Stimulated activated CD4-positive, alpha-beta T cell treated with anti-CD3 and anti-CD28 coated beads, Interleukin-15, amount 100 ng/mL, for 1 hour (primary cell): ENCODE measurements around the gene ATP5ME.
"Not testable (repeated sequence)": the region's sequence is repeated elsewhere in the genome, so short reads cannot be mapped to it uniquely, and the experiment has no call there.

Experiments
- DNase-seq, 2 donors: peaks; one replicate each; pipeline ENCODE4 v3.0.0-alpha.2; 2020; ENCODE audit warnings: low read depth in 1 of 2, low spot score in 1 of 2

ATP5ME gene

DNA sequence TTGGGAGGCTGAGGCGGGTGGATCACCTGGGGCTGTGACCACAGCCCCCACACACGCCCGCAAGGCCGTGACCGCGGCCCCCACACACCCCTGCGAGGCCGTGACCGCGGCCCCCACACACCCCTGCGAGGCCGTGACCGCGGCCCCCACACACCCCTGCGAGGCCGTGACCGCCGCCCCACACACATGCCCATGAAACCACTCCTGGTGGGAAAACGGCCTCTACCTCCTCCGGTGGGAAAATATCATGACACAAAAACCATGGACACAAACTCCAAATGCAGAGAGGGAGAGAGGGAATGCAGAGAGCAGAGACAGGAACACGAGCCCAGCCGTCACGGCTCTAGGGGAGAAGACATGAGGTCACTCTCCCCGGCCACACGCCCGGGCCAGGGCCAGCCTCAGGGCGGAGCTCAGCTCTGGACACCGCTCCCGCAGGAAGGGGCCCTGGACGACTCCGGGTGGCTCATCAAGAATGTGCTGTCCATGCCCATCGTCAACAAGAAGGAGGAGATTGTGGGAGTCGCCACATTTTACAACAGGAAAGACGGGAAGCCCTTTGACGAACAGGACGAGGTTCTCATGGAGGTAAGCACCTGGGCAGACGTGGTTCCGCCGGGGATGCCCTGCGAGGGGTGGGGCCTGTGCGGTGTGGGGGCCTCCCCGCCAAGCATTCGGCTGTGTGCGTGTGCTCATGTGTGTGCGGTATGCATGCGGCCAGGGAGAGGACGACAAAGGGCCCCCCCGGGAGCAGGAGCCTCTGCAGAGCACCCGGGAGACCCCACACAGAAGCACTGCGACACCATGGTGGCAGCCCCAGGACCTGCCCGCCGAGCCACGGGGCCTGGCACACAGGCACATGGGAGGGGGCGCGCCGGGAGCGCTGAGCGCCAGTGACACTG is 17.4 kb downstream of the ATP5ME start:
- DNase-seq, result no peak

DNA sequence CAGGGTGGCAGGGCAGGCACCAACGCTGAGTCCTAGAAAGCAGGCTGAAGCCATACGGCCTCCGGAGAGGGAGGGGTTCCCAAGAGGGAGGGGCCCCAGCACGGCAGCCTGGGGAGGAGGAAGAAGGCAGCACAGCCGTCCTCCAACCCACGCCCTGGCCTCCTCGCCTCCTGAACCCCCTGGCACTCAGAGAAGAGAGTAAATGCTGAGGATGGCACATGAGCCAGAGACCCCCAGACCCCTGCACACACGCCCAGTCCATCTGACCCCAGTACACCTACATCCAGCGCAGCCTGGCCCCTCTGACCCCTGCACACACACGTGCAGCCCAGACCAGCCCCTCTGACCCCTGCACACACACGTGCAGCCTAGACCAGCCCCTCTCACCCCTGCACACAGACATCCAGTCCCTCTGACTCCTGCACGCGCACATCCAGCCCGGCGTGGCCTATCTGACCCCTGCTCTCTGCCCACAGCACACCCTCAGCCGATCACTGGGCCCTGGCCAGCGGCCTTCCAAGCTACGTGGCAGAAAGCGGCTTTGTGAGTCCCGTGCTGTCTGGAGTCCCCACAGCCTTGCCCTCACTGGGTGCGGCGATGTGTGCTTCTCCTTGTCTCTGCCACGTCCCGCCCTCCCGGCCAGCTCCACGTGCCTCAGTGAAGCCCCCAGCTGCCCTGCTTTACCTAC is 18.5 kb downstream of the ATP5ME start:
- DNase-seq, result no peak

DNA sequence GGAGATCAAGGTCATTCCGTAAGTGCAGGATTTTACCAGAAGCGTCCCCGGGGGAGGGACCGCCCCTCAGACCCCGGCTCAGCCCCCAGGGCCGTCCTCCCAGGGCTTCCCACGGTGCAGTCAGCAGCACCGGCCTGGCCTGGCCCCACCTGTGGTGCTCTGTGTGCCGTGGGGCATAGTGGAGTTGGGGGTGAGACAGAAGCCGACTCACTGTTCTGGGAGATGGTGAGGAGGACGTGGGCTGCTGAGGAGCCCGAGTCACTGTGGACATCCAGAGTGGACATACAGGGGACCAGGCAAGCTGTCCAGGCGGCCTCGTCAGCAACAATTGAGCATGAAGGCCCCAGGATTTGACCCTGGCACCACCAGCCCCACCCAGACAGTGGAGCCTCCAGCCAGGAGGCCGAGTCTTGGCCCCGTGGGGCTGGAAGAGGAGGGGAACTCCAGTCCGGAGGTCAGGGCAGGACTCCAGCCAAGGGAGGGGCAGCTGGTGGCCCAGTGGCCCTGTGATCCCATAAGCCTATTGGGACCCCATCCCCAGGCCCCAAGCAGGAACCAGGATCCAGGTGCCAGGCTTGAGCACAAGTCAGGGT is 19.1 kb downstream of the ATP5ME start:
- no peak for DNase-seq

DNA sequence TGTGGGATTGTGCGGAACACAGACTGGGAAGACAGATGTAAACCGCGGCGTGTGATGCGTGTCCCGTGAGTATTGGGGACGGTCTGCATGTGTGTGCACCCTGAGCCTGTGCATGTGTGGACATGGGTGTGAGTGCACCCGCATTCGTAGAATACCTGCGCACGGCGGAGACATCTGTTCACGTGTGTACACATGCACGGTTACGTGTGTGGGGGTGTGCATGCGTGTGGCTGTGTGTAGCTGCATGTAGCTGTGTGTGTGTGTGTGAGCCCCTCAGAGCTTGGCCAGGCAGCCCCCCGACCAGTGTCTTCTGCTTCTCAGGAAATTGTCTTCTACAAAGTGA is 19.6 kb downstream of the ATP5ME start:
- DNase-seq, result no peak

DNA sequence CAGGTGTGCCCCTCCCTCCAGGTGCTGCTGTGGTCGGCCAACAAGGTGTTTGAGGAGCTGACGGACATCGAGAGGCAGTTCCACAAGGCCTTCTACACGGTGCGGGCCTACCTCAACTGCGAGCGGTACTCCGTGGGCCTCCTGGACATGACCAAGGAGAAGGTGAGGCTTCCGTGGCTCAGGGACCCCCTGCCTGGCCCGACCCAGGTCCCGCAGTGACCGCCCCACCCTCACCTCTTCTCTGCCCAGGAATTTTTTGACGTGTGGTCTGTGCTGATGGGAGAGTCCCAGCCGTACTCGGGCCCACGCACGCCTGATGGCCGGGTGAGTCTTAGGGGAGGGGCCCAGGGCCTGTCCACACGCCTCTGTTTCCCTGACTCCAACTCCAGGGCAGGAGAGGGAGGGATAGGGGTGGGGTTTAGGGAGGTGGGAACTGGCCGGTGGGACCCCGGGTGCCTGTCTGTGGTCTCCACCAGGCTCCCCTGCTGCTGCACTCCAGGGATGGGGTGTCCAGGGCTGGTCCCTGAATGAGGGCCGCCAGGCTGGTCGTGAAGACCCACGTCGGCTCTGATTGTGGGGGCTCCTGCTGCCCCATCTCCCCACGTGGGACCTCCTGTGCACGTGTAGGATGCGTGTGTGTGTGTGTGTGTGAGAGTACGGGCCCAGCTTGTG is 20.1 kb downstream of the ATP5ME start:
- no peak for DNase-seq

DNA sequence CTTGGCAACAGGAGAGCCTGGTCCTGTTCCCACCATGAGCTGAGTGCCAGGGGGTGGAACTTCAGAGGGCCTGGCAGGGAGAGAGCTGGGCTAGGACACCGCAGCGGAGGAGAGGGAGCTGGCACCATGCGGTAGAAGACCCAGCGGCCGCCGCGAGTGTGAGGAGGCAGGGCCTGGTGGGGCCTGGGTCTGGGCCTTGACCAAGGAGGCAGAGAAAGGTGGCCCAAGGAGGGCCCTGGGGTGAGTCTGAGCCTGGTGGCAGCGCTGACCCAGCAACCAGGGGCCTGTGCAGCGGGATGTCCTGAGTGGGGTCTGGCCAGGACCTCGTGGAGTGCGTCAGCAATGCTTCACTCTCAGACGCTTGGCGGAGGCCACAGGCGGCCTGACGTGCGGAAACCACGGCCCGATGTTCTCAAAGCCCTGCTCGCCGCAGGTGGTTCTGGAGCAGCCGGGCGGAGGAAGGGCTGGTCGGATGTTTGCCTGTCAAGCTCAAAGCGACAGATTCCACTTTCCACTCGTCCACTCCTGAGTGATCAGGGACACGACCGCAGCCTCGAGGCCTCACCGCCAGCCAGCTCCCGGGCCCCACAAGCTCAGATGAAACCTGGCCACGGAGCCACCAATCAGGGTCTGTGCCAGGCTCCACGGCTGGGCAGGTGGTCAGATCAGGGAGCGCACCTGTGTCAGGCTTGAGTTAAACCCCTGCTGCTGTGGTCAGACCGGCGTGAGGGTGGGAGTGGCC is 20.8 kb downstream of the ATP5ME start:
- no peak for DNase-seq

DNA sequence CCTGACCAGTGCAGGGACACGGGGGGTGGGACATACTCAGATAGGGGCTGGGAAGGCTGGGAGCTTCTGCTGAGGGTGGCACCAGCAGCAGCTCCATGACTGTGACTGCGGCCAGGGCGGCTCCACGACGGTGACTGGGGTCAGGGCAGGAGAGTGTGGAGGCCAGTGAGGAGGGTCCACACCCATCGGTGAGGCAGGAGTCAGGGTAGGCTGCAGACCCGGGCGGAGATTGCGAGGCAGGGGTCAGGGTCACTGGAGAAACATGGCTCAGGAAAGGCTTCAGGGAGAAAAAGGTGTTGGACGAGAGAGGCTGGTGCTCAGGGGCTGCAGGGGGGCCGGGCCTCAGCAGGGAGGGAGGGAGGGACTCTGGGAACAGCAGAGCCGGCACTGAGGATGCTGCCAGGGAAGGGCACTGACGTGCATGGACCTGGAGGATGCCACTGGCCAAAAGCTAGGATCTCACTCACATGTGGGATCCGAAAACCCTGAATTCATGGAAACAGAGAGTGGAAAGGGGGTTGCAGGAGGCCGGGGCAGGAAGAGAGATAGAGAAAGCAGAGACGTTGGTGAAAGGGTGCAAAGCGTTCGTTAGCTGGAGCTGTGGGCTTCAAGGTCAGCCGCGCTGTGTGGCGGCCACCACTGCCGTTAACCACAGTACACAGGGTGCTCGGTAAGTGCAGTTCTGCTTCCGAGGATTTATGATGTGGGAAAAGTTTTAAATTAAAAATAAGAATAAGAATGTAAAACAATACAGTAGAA is 22.0 kb downstream of the ATP5ME start:
- no peak for DNase-seq

DNA sequence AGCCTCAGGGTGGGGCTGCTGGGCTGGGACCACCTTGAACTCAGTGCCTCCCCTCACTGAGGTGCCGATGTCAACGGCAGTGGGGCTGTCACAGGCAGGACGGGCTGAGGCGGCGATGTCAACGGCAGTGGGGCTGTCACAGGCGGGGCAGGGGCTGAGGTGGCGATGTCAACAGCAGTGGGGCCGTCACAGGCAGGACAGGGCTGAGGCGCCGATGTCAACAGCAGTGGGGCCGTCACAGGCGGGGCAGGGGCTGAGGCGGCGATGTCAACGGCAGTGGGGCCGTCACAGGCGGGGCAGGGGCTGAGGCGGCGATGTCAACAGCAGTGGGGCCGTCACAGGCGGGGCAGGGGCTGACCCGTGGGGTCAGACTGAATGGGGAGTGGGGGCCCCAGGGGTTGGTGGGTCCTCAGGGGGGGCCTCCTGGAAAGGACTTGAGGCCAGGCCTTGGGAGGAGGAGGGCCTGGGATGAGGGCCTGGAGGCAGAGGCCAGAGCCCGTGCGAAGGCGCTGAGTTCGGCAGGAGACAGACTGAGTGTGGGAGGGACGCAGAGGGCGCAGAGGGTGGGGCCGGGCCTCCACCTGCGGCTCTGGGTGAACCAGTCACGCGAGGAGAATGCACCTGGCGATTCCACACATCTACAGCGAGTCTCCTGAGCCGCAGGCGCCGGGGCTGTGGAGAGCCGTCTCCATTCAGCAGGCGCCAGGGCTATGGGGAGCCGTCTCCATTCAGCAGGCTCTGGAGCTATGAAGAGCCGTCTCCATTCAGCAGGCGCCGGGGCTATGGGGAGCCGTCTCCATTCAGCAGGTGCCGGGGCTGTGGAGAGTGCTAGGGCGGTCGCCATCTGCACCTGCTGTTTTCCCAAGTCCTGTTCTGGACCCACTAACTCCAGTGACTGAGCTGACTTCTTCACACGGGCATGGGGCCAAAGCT is 22.9 kb downstream of the ATP5ME start:
- no peak for DNase-seq

DNA sequence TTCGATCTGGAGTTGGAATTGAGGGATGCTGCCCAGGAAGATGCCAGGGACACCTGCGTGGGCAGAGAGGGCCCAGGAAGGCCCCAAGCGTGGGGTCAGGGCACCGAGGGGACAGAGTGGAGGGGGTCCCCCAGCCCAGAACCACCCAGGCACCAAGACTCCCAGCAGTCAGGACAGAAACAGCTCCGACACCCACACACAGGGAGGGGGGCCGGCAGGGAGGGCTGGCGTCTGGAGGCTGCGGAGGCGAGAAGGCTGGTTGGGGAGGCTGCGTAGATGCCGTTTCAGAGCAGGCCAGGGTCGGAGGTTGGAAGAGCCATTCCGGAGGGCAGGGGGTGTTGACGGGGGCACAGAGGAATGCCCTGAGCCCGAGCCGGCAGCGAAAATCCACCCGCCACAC is 23.6 kb downstream of the ATP5ME start:
- DNase-seq, result no peak

DNA sequence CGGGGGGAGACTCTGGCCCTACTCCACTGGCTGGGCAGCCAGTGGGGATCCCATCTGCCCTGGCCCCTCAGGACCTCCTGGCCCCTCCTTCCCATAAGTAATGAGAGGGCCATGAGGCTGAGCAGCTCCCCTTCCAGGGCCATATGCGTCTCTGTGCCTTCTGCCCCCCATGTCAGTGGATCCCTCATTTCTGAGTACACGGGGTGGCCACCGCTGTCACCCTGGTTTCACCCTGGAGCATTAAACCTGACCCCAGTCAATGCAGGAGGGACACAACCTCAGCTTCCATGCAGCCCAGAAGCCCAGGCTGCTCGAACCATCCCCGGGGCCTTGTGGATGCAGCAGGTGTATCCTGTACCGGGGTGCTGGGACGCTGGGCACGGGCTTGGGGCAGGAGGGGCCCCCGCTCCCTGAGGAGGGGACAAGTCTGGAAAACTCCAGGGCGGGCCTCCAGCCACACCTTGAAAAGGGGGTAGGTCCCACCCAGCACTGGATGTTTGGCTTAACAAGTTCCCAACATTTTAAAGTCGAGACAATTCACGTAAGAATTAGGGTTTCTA is 24.2 kb downstream of the ATP5ME start:
- no peak for DNase-seq

DNA sequence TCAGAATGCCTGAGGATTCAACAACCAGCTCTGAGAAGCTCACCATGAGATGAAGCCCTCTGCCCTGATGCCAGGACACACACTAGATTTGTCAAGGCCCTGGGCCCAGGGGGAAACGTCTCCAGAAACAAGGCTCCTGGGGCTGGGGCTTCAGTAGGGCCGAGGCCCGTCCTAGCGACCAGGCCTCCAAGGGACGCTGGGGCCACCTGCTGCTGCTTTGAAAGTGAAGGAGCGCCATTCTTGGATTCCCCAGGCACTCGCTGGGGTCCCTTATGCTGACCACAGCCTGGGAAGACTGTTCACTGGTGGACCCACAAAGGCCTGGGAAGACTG is 24.8 kb downstream of the ATP5ME start:
- no peak for DNase-seq

DNA sequence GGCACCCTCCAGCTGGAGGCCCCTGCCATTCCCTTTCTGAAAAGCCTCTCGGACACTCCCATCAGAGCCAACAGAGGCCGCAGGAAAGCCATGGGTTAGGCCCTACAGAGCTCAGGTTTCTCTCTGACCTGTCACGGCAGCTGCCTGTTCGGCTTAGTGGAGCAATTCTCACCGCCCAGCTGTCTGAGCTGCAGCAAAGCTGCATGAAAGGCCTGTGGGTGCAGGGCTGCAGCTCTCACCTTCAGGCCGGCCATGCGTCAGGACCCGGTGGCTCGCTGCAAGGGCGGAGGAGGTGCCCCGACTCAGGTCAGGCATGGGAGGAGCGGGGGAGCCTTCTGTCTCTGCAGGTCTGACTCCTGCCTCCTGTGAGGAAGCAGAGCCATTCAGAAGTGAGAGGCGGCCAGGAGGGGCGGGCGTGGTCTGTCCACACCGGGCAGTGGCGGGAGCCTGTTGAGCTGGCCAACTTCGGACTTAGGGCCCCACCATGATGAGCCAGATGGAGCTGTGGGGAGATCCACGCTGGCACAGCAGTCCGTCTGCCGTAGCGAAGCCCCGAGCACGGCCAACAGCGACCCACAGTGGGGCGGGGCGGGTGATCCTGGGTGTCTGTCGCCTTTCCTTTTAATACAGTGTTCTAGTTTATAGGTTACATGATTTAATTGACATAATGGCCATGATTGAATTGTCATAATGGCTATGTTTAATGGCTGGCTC is 25.3 kb downstream of the ATP5ME start:
- no peak for DNase-seq

DNA sequence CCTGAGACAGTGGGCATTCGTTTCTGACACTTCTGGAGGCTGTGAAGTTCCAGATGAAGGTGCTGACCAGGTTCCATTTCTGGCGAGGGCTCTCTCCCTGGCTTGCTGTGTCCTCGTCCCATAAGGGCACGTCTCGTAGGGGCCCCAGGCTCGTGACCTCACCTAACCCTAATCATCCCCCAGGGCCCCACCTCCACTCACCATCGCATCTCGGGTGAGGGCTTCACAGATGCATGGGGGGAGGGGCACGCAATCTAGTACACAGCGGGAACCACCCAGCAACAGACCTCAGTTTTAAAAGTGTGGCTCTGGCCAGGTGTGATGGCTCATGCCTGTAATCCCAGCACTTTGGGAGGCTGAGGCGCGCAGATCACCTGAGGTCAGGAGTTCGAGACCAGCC is 26.6 kb downstream of the ATP5ME start:
- DNase-seq, result no peak

DNA sequence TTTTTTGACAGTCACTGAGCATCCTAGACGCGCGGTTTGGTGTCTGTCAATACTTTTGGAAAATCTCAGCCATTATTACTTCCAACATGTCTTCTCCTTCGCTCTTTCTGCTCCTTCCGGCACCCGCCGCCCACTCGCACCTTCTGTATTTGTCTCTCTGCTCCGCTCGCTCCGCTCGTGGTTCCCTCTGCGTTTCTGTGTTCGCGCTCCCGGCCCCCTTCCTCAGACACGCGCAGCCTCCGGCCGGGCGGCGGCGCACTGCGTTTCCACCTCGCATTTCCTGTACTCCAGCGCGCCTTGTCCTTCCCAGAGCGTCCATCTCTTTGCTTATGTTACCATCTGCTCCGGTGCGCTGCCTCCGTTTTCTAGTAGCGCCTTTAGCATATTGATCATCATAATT is 27.6 kb downstream of the ATP5ME start:
- no peak for DNase-seq

DNA sequence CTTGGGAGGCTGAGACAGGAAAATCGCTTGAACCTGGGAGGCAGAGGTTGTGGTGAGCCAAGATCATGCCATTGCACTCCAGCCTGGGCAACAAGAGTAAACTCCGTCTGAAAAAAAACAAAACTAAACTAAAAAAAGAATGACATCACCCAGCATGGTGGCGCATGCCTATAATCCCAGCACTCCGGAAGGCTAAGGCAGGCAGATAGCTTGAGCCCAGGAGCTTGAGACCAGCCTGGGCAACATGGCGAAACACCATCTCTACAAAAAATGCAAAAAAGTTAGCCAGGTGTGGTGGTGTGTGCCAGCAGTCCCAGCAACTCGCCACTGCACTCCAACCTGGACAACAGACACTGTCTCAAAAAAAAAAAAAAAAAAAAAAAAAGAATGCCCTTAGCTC is 31.7 kb downstream of the ATP5ME start:
- DNase-seq, result not testable (repeated sequence)

DNA sequence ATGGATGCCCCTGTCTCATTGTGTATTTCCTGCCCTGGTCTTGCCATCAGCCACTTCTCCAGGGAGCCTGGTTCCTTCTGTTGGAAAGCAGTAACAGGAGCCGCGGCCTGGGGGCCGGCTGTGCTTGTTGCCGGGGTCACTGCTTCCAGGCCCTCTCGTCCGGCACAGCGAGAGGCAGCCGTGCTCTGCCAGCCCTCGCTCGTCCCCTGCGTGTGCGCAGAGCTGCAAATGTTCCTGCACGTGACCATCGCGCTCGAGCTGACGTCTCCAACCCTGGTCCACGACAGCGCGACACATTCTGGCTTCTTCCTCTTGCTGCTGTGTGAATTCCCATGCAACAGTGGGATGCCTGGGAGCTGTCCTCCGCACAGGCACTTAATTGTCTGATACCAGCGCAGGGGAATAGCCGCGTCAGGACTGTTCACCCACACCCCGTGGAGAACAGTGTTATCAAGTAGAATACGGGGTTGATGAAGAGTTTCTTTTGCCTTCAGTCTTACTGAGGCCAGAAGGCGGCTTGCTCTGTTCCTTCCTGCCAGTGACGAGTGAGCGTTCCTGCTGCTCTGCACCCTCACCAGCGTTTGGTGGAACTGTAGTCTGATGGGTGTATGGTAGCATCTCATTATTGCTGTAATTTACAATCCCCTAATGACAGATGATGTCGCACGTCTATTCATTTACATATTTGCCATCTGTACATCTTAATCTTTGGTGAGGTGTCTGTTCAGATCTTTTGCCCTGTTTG is 36.4 kb downstream of the ATP5ME start:
- no peak for DNase-seq

DNA sequence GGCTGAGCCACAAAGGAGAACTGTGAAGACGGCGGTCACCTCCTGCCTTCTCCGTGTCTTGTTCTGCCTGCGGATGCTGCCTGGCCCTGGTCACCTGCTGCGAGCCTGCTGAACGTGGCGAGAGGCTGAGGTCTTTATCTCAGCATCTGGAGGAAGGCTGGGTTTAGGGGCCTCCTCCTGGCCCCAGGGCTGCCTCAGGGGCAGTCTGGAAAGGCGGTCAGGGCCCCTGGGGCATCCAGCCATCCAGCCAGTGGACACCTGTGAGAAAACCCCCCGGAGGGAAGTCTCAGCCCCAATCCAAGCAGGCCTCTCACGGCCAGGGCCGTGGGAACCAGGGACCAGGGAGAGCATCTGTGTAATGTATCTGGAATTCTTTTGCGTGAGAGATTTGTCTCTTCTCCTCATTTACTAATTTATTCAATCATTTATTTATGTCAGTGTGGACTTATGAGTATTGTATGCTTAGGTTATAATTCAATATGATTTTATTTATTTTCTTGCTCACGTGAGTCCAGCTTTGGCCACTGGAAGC is 37.4 kb downstream of the ATP5ME start:
- DNase-seq, result no peak
